SK-N-SH treated with all-trans-retinoic acid at 6 μM for 48 hours (cell line): ENCODE data around the gene ELP1.

ENCODE experiments used
- ATAC-seq: fragments of 200-7000 bp; cut with Tn5 transposase; 3 replicates; pipeline ENCODE4 v1.9.1; 2020; ENCODE audit warnings: mild to moderate bottlenecking, moderate library complexity
- ARNTL ChIP-seq: fragments of 450-650 bp; formaldehyde crosslinking; IDR thresholded peaks from 2 replicates; pipeline ENCODE4 v1.5.0; 2020; ENCODE audit warnings: low read depth, mild to moderate bottlenecking, moderate library complexity, borderline replicate concordance
- BACH2 ChIP-seq: fragments of 250-450 bp; sonication (Bioruptor Pico); IDR thresholded peaks from 2 replicates; pipeline ENCODE4 v1.9.0; 2021; ENCODE audit warnings: mild to moderate bottlenecking, borderline replicate concordance
- CREB5 ChIP-seq: fragments of 250-450 bp; sonication (Bioruptor Pico); IDR thresholded peaks from 2 replicates; pipeline ENCODE4 v1.5.1; 2020; ENCODE audit warnings: low read depth, mild to moderate bottlenecking, moderate library complexity
- CSDC2 ChIP-seq: fragments of 250-450 bp; sonication (Bioruptor Pico); IDR thresholded peaks from 2 replicates; pipeline ENCODE4 v1.5.0; 2020; ENCODE audit warnings: mild to moderate bottlenecking, moderate library complexity
- CSRNP3 ChIP-seq: fragments of 250-450 bp; sonication (Bioruptor Pico); IDR thresholded peaks from 2 replicates; pipeline ENCODE4 v1.5.1; 2021; ENCODE audit warnings: mild to moderate bottlenecking, moderate library complexity
- ESRRG ChIP-seq: fragments of 250-450 bp; sonication (Bioruptor Pico); IDR thresholded peaks from 2 replicates; pipeline ENCODE4 v1.6.1; 2021; ENCODE audit warnings: mild to moderate bottlenecking
- GLIS3 ChIP-seq: fragments of 250-450 bp; sonication (Bioruptor Pico); IDR thresholded peaks from 2 replicates; pipeline ENCODE4 v1.5.0; 2020; ENCODE audit warnings: mild to moderate bottlenecking, moderate library complexity
- ISL1 ChIP-seq: fragments of 250-450 bp; sonication (Bioruptor Pico); IDR thresholded peaks from 2 replicates; pipeline ENCODE4 v2.1.2; 2022; ENCODE audit warnings: mild to moderate bottlenecking, moderate library complexity
- OSR1 ChIP-seq: fragments of 250-450 bp; sonication (Bioruptor Pico); IDR thresholded peaks from 2 replicates; pipeline ENCODE4 v1.8.0; 2022; ENCODE audit warnings: moderate library complexity, mild to moderate bottlenecking, inconsistent platforms
- PATZ1 ChIP-seq: fragments of 250-450 bp; sonication (Bioruptor Pico); IDR thresholded peaks from 2 replicates; pipeline ENCODE4 v1.8.0; 2020; ENCODE audit warnings: mild to moderate bottlenecking, moderate library complexity, borderline replicate concordance
- POU6F1 ChIP-seq: fragments of 250-450 bp; sonication (Bioruptor Pico); IDR thresholded peaks from 2 replicates; pipeline ENCODE4 v1.8.0; 2021; ENCODE audit warnings: low read depth, mild to moderate bottlenecking, moderate library complexity, borderline replicate concordance
- PPARA ChIP-seq: fragments of 250-450 bp; sonication (Bioruptor Pico); IDR thresholded peaks from 2 replicates; pipeline ENCODE4 v1.5.0; 2020; ENCODE audit warnings: mild to moderate bottlenecking, borderline replicate concordance
- RARB ChIP-seq: fragments of 250-450 bp; sonication (Bioruptor Pico); IDR thresholded peaks from 2 replicates; pipeline ENCODE4 v1.8.0; 2021; ENCODE audit warnings: mild to moderate bottlenecking, moderate library complexity
- SNAI2 ChIP-seq: fragments of 250-450 bp; sonication (Bioruptor Pico); IDR thresholded peaks from 2 replicates; pipeline ENCODE4 v1.5.0; 2020; ENCODE audit warnings: mild to moderate bottlenecking, moderate library complexity
- TCF4 ChIP-seq: fragments of 250-450 bp; sonication (Bioruptor Pico); IDR thresholded peaks from 2 replicates; pipeline ENCODE4 v1.8.0; 2021; ENCODE audit warnings: mild to moderate bottlenecking, moderate library complexity, borderline replicate concordance
- TOX ChIP-seq: fragments of 250-450 bp; sonication (Bioruptor Pico); IDR thresholded peaks from 2 replicates; pipeline ENCODE4 v1.8.0; 2021; ENCODE audit warnings: mild to moderate bottlenecking, moderate library complexity, borderline replicate concordance
- TSHZ2 ChIP-seq: fragments of 250-450 bp; sonication (Bioruptor Pico); IDR thresholded peaks from 2 replicates; pipeline ENCODE4 v1.5.0; 2020; ENCODE audit warnings: mild to moderate bottlenecking, moderate library complexity
- ZFP3 ChIP-seq: fragments of 250-450 bp; sonication (Bioruptor Pico); IDR thresholded peaks from 2 replicates; pipeline ENCODE4 v1.5.0; 2020; ENCODE audit warnings: mild to moderate bottlenecking, moderate library complexity
- ZFP30 ChIP-seq: fragments of 450-650 bp; formaldehyde crosslinking; IDR thresholded peaks from 2 replicates; pipeline ENCODE4 v1.5.0; 2022; ENCODE audit warnings: mild to moderate bottlenecking, moderate library complexity
- ZNF565 ChIP-seq: fragments of 450-650 bp; formaldehyde crosslinking; conservative IDR thresholded peaks from 2 replicates; pipeline ENCODE4 v1.5.0; 2020; ENCODE audit warnings: low read depth, mild to moderate bottlenecking, moderate library complexity
- ZNF70 ChIP-seq: fragments of 450-650 bp; formaldehyde crosslinking; IDR thresholded peaks from 2 replicates; pipeline ENCODE4 v1.5.0; 2020; ENCODE audit warnings: mild to moderate bottlenecking, moderate library complexity
- ZNF8 ChIP-seq: fragments of 450-650 bp; formaldehyde crosslinking; IDR thresholded peaks from 2 replicates; pipeline ENCODE4 v1.5.0; 2020; ENCODE audit warnings: mild to moderate bottlenecking, moderate library complexity

Gene ELP1

GRCh38 chr9:108874058-108874788 lies 59.7 kb downstream of the ELP1 start:
- TF ChIP-seq RARB (CRISPR knock-in tag), result no peak
- TF ChIP-seq PATZ1 (CRISPR knock-in tag), result no peak
- no peak for TF ChIP-seq ZFP3
- TF ChIP-seq ISL1 (CRISPR knock-in tag), result no peak
- TF ChIP-seq BACH2 (CRISPR knock-in tag), result no peak
- no peak for TF ChIP-seq SNAI2
- no peak for ATAC-seq

GRCh38 chr9:108869092-108869725 lies 64.7 kb downstream of the ELP1 start:
- TF ChIP-seq CREB5, result no peak
- TF ChIP-seq ZNF8 (CRISPR knock-in tag), result no peak
- no peak for TF ChIP-seq TCF4 (CRISPR knock-in tag)
- no peak for TF ChIP-seq ZFP30 (CRISPR knock-in tag)
- TF ChIP-seq ISL1 (CRISPR knock-in tag), result no peak
- TF ChIP-seq CSDC2, result no peak
- no peak for TF ChIP-seq CSRNP3 (CRISPR knock-in tag)
- TF ChIP-seq ZNF565, result no peak
- no peak for TF ChIP-seq ZNF70 (CRISPR knock-in tag)
- TF ChIP-seq ESRRG, result no peak
- no peak for TF ChIP-seq POU6F1 (CRISPR knock-in tag)
- TF ChIP-seq RARB (CRISPR knock-in tag), result no peak
- no peak for TF ChIP-seq TOX
- TF ChIP-seq ZFP3, result no peak
- peak; percentile 37; the same call in 1 of the 3 replicates for ATAC-seq

- no peak for ATAC-seq
- TF ChIP-seq OSR1 (CRISPR knock-in tag), result no peak
- TF ChIP-seq POU6F1 (CRISPR knock-in tag), result no peak
- TF ChIP-seq CREB5, result no peak
- no peak for TF ChIP-seq ISL1 (CRISPR knock-in tag)
- no peak for TF ChIP-seq ZNF8 (CRISPR knock-in tag)
- TF ChIP-seq TOX, result no peak
- no peak for TF ChIP-seq ZNF565
- no peak for TF ChIP-seq RARB (CRISPR knock-in tag)
- no peak for TF ChIP-seq CSDC2
- no peak for TF ChIP-seq SNAI2
- no peak for TF ChIP-seq TSHZ2 (CRISPR knock-in tag)
- TF ChIP-seq ZFP30 (CRISPR knock-in tag), result no peak
- TF ChIP-seq PPARA (CRISPR knock-in tag), result no peak
- TF ChIP-seq CSRNP3 (CRISPR knock-in tag), result no peak
- no peak for TF ChIP-seq ZFP3
- no peak for TF ChIP-seq TCF4 (CRISPR knock-in tag)
- no peak for TF ChIP-seq GLIS3
- no peak for TF ChIP-seq ARNTL (CRISPR knock-in tag)
Observed at GRCh38 chr9:108867829-108868228, 66.1 kb downstream of the ELP1 start.
